WERI-Rb-1 (cell line): ENCODE results near the gene FAM124A.

Experiments used
- DNase-seq: peaks from one replicate; pipeline ENCODE4 v3.0.0-alpha.2; 2020
- H3K27ac ChIP-seq: fragments of 250-450 bp; sonication (Bioruptor Pico); 2 replicates; pipeline ENCODE4 v1.5.1; 2020; ENCODE audit warnings: mild to moderate bottlenecking, moderate library complexity
- H3K27me3 ChIP-seq: fragments of 250-450 bp; sonication (Bioruptor Pico); 2 replicates; pipeline ENCODE4 v1.5.1; 2021; ENCODE audit warnings: mild to moderate bottlenecking, low read depth, moderate library complexity; ENCODE audit not compliant: insufficient read depth, severe bottlenecking
- H3K36me3 ChIP-seq: fragments of 250-450 bp; sonication (Bioruptor Pico); 2 replicates; pipeline ENCODE4 v1.5.1; 2020; ENCODE audit warnings: mild to moderate bottlenecking, moderate library complexity
- H3K4me3 ChIP-seq: 2 replicates; pipeline ENCODE4 v1.5.1; 2011; ENCODE audit warnings: low read depth, mild to moderate bottlenecking, control low read depth, low read length
- H3K9me3 ChIP-seq: fragments of 250-450 bp; sonication (Bioruptor Pico); 2 replicates; pipeline ENCODE4 v1.5.1; 2021; ENCODE audit warnings: mild to moderate bottlenecking, moderate library complexity; ENCODE audit not compliant: severe bottlenecking
- TF ChIP-seq, protein P1 (sequence below): IDR thresholded peaks from 2 replicates; pipeline ENCODE4 v1.5.1; 2011; ENCODE audit warnings: low read depth, mild to moderate bottlenecking, control low read depth, inconsistent platforms, low read length

Gene FAM124A

GRCh38 chr13:51333421-51333820 lies 111.2 kb downstream of the FAM124A start:
- Histone ChIP-seq H3K4me3 (no peak overlapping the region), H3K36me3 (no peaks in the 10 kb centered on the region), H3K27ac (no peak overlapping the region), H3K27me3 (no peaks in the 10 kb centered on the region), H3K9me3 (no peaks in the 10 kb centered on the region)
- TF ChIP-seq, protein P1, sequence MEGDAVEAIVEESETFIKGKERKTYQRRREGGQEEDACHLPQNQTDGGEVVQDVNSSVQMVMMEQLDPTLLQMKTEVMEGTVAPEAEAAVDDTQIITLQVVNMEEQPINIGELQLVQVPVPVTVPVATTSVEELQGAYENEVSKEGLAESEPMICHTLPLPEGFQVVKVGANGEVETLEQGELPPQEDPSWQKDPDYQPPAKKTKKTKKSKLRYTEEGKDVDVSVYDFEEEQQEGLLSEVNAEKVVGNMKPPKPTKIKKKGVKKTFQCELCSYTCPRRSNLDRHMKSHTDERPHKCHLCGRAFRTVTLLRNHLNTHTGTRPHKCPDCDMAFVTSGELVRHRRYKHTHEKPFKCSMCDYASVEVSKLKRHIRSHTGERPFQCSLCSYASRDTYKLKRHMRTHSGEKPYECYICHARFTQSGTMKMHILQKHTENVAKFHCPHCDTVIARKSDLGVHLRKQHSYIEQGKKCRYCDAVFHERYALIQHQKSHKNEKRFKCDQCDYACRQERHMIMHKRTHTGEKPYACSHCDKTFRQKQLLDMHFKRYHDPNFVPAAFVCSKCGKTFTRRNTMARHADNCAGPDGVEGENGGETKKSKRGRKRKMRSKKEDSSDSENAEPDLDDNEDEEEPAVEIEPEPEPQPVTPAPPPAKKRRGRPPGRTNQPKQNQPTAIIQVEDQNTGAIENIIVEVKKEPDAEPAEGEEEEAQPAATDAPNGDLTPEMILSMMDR: no peak
- no peak for DNase-seq

GRCh38 chr13:51333826-51334225 lies 111.6 kb downstream of the FAM124A start:
- TF ChIP-seq, protein P1: no peak
- no peak for DNase-seq

More at GRCh38 chr13:51333826-51334225, 111.6 kb downstream of the FAM124A start:
- Histone ChIP-seq H3K4me3 (no peak overlapping the region), H3K27me3 (no peaks in the 10 kb centered on the region), H3K36me3 (no peaks in the 10 kb centered on the region), H3K27ac (no peak overlapping the region), H3K9me3 (no peaks in the 10 kb centered on the region)
